Suppressor macrophage treated with lipopolysaccharide for 1 hour (primary cell): ENCODE measurements around the gene NUP210.
A peak's percentile ranks its signal among the peaks of the same experiment; 100 is the strongest.
"Not testable (repeated sequence)": the region's sequence is repeated elsewhere in the genome, so short reads cannot be mapped to it uniquely, and the experiment has no call there.

ENCODE experiments used
- DNase-seq, 3 donors: peaks; one replicate each; pipeline ENCODE4 v3.0.0-alpha.2; 2020 to 2022

The NUP210 gene

DNA sequence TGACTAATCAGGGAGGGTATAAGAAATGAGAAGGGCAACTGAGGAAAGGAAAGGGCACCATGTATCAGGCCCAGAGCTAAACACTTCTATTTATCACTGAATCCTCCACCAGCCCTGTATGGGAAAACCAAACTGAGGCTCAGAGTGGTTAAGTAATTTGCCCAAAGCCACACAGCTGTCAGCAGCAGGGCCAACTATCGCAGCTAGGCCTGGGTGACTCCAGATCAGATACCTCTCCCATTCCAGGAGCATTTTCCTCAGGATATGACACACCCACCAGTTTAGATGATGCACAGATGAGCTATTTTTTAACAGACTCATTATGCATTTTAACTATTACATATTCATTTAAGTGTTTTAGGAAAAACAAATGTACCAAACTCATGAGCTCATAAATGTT is 14.5 kb downstream of the NUP210 start:
- DNase-seq: no peak

DNA sequence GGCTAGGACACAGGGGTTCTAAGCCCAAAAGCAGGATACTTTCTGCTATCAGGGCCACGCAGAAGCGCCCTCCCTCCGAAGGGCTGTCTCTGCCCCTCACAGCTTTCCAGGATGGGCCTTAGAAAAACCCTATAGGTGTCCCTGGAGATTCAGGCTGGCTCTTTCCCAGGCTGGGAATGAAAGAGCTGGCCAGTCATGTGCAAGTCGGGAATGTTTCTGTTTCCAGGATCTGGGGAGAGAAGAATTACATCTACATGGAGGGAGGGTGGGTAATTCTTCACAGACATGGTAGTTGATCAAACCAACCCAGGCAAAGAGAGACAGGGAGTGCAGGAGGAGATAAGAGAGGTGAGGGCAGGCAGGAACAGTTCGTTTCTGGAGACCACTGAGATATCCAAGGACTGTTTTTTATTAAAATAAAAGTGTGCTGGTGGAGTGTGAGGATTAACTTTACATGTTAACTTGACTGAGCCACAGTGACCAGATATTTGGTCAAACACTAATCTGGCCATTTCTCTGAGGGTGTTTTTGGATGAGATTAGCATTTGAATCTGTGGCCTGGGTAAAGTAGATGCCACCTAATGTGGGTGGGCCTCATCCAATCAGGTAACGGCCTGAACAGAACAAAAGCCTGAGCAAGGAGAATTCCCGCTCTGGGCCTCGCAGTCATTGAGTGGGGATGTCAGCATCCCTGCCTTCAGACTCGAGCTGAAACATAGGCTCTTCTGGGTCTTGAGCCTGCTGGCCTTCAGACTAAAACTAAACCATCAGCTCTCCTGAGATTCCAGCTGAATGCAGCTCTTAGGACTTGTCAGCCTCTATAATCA is 15.3 kb downstream of the NUP210 start:
- no peak for DNase-seq

DNA sequence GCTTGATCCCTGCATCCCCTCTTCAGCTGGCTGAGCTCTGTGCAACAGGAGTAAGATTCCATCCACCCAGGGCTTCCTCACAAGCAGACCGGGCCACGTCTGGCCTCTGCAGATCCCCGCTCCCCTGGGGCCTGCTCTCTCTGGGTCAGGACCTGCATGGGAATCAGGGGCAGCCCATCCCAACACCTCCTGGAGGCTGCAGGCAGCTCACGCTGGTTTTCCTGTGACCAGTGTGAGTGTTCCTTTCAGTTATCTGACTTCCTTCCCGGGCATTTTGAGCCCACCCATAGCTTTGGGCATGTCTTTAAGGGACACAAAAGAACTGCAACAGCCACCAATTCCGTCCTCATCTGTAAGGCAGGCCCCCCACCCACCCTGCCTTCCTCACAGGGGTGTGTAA is 16.3 kb downstream of the NUP210 start:
- DNase-seq: no peak

DNA sequence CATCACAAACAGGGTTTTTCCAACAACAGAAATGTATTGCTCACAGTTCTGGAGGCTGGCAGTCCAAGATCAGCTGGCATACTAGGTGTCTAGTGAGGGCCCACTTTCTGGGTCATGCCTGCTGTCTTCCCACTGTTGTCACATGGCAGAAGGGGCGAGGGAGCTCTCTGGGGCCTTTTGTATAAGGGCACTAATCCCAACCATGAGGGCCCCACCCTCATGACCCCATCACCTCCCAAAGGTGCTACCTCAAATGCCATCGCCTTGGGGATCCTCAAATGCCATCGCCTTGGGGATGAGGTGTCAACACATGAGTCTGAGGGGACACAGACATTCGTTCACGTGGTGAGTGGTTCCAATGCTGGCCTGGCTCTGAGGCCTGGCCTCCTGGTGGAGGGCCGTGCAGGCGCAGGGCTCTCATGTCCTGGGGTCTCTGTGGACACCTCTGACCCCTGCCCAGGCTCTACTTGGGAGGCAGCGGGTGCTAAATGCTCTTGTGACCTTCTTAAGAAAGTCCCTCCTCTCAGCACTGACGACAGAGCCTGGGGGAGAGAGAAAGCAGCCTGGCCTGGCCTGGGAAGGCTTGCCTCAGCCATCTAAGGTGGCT is 16.8 kb downstream of the NUP210 start:
- DNase-seq: no peak

DNA sequence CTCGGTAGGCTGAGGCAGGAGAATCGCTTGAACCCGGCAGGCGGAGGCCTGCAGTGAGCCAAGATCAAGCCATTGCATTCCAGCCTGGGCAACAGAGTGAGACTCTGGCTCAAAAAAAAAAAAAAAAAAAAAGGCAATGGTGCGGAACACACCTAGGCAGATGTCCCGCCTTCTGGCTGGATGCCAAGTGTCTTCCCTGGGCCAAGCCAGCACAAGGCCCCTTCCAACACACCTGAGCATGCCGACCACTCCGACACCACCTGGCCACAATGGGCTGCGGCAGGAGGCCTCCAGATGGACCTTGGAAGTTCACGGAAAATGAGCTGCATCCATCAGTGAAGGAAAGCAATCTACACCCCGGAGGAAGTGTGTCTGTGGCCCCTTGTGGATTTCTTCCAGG is 19.0 kb downstream of the NUP210 start:
- DNase-seq: no peak

DNA sequence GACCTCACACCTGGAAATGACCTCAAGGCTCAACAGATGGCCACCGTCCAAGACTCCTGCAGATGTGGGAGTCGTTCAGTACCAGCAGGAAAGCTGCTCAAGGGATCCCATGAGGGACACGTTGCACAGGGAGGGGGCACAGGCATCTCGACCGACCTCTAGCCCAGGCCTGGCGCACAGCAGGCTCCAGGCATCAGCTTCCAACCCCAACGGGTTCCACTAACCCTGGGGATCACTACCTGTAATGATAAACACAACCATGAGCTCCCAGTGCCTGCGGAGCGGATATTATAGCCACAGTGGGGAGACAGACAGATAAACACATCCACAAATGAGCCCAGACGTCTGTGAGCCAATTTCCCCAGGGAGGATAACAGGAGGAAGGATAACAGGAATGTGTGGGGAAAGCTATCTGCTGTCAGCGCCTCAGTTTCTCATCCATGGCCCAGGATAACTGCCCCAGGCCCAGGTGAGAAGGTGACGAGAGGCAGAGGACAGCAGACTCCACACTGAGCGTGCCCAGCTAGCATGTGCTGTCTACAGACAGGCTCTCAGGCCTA is 19.9 kb downstream of the NUP210 start:
- no peak for DNase-seq

DNA sequence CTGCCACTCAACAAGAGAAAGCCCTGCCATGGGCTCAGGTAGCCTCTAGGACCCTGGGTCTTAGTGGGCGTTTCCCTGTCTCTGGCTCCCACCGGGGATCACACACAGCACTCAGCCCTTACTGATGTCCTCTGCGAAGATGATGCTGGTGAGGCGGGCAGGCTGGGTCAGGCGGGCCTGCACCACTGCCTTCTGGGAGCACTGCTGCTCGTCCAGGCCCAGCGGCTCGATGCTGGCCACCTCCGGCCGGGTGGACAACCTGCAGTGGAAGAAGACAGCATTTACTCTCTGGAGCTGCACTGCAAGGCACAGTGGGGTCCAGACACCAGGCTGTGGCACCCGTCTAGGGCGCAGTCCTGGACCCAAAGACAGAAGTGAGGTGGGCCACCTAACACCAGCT is 20.5 kb downstream of the NUP210 start:
- no peak for DNase-seq

DNA sequence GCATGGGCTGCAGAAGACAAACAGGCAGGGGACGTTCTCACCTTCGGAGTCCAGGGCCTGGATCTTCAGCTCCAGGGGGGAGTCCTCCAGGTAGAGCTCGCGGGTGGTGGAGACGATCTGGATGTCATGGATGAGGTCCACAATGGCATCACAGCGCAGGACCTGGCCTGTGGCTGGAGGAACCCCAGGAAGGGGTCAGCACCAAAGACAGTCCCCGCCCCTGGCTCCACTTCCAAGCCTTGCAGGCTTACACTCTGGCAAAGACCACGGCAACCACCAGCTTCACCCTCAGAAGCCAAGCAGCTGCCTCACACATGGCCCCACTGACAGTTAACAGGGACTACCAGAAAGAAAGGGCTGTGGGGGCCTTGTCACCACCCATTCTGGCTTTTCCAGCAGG is 22.8 kb downstream of the NUP210 start:
- no peak for DNase-seq

DNA sequence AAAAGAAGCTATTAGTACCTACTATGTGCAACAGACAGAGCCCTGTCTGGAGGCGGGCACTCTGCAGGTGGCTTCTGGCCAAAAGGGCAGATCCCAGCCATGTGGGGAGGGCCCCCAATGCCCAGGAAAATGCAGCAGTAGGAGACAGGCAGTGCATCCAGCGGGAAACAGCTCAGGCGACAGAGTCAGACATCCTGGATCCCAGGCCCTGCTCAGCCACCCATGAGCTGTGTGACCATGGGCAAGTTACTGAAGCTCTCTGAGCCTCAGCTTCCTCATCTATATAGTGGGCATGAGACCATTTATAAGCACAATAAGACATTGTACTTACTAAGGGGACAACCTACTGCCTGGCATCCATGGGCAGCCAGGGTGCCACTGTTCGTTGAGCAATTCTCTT is 25.8 kb downstream of the NUP210 start:
- DNase-seq: no peak

DNA sequence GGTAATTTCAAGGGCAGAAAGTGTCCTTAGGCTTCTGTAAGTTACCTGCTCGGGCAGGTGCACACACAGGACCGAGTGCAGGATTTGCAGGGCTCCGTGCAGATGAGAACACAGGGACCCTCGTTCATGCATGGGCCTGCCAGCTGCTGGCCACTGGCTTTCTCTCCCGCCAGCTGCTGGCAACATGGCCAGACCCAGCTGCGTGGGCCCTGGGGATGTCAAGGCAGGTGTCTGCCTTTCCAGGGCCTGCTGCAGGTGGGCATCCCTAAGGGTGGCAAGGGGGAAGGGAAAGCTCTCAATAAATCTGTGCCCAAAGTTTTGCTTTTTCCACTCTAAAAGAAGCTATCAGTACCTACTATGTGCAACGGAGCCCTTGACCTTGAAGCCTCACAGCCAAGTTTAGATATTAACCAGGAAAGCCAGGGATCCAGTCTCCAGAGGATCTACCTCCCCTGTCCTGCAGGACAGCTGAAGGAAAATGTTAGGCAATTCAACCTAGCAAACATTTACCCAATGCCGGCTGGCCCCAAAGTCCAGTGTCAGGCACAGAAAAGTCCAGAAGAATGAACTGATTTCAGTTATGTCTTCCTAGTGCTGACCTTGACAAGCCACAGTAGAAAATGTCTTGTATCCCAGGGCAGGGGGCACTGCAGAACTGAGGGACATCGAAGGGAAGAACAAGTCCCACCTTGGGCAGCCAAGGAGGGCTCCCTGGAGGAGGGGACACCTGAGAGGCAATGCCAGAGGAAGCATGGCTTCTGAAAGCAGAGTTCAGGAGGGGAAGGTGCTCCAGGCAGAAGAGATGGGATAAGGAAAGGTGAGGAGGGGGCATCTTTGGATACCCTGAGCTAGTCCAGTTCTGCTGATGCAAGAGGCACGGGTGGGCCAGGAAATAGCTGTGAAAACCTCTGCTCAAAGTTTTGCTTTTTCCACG is 26.4 kb downstream of the NUP210 start:
- DNase-seq: no peak

DNA sequence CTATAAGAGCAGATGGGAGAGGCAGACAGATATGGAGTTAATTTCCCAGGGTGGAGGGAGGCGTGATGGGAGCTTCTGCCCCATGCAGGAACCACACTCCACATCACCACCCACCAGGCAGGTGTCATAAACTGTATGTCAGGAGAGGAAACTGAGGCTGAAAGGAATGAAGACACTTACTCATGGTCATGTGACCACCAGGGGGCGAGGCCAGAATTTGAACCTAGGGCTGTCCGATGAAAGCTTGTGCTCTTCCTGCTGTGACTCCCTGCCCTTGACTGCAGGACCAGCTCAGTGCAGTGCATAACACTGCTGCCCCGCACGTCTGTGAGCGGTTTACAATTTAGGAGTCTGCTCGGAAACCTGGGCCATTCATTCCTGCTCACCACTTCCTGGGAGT is 28.8 kb downstream of the NUP210 start:
- DNase-seq: peak in 1 of 3 donors; percentile 12

DNA sequence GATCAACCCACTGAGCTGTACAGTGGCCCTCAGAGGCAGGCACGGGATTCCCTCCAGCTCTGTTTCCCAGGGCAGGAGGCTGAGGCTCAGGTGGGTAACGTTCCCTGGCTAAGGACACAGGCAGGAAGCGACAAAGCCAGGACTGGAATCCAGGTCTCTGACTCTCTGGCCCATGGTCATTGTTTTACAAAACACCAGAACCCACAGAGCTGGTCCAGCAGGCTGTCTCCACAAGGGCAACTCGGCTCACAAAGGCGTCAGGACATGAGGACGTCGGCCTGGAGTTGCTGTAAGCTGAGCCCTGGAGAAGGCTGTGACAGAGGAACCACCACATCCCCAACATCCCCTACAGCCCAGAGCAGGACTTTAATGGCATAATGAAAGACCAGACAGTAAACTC is 30.7 kb downstream of the NUP210 start:
- no peak for DNase-seq

DNA sequence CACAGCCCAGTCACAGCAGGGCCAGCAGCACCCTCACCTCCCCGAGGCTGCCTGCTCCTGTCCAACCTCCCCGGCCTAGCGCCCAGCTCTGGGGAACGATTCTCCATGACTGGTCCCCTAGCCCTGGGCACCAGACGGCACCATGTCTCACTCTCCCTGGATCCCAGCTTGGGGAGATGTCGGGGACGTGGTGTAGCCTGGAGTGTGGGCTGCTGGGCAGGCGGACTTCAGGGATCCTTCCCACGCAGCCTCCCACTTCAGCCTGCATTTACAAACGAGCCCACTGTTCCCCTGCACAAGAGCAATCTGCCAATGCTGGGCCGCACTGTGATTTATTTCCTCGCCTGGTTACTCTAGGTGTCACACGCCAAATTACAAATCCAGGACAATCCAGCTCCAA is 31.3 kb downstream of the NUP210 start:
- DNase-seq: no peak

DNA sequence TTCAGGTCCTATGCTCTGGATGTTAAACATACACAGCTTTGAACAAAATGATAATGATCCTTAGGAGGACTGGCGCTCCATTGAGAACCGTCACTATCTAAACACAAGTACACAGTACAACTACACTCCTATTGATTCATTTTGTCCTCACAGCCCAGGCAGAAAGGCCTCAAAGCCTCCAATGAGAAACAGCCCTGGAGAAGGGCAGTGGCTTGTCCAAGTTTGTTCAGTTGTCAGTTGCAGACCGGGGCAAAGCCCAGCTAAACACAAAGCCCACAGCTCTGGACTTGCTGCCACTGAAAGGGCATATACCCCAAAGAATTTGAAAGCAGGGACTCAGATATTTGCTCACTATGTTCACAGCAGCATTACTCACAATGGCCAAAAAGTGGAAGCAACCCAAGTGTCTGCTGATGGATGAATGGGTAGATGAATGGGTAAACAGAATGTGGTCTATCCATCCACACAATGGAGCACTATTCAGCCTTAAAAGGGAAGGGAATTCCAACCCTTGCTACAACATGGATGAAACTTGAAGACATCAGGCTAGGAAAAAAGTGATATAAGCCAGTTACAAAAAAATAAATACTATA is 34.7 kb downstream of the NUP210 start:
- no peak for DNase-seq

DNA sequence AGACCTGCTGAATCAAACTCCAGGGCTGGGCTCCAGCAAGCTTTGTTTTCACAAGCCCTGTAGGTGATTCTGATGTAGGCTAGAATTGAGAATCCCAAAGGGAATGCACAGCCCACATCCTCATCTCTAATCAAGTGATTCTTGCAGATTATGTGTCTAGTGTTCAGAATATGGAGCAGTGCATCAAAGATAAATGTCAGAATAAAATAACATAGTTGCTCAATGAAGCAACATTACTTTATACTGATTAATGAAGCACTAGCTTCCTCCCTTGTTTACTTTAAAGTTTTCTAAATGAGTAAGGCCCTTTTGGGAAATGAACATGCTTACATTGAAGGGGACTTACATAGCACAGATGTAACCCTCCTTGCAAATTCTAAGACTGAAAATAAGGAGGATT is 39.2 kb downstream of the NUP210 start:
- no peak for DNase-seq

DNA sequence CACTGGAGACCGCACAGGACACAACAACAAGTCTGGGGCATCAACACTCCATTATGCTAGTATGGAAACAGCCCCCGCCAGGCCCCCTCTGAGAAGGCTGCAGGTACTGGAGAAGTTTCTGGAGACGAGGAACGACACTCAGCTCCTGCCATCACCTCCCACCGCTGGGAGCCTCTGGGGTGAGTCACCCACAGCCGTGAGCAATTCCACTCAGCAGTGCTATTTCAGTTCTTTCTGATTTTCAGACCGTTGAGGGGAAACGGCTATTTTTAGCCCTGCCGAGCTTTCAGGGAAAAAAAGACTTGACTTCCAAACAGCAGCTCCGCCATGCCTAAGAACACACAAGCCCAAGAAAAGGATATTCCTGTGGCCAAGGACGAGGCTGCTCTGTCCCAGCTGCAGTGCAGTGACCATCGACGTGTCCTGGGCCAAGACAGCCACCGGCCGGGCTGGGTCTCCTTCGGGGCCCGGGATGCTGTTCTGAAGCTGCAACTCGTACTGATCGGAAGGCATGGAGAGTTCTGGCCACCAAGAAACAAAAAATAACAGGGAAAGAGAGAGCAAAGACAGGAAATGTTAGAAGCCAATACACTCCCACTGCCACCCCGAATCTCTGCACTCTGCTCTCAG is 40.8 kb downstream of the NUP210 start:
- peak in 2 of 3 donors; percentile 30 to 35 for DNase-seq

DNA sequence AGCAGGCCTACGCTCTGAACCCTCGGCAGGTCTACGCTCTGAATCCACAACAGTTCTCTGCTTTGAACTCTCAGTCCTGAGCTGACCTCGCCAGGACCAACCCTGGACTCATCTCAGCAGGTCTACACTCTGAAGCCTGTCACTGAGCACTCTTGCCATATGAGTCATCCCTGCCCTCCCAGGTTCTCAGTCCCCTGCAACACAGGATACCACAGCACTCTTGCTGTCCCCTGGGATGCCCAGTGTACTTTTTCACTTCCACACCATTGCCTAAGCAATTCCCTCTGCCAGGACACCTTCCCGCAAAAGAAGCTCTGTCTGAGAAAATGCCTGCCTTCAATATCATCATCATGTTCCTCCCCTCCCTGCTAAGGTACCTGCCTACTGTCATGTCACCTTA is 42.0 kb downstream of the NUP210 start:
- no peak for DNase-seq

DNA sequence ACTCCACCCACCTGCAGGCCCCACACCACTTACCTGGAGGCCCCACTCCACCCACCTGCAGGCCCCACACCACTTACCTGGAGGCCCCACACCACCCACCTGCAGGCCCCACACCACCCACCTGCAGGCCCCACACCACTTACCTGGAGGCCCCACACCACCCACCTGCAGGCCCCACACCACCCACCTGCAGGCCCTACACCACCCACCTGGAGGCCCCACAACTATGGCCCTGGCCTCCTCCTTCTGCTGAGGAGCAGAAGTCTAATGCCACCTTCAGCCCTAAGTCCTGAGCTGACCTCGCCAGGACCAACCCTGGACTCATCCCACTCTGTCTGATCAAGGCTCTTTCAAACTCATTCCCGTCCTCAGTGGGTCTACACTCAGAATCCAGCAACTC is 42.4 kb downstream of the NUP210 start:
- not testable (repeated sequence) for DNase-seq

DNA sequence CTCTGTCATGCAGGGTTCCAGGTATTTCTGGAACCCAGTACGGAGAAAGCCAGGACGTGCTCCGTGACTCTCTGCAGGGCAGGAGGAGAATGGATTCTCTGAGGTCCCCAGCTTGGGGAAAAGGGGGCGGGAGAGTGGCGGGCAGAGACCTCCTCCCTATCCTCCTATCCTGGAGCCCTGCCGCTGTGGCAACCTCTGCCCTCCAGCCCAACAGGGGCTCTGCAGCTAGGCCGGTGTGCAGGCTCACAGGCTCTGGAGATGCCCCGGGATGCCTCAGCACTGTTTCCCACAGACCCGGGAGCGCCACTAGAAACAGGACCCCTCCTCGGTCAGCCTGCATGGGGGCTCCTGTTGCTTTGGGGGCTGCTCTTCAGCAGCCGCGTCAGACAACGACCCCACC is 43.1 kb downstream of the NUP210 start:
- DNase-seq: no peak

DNA sequence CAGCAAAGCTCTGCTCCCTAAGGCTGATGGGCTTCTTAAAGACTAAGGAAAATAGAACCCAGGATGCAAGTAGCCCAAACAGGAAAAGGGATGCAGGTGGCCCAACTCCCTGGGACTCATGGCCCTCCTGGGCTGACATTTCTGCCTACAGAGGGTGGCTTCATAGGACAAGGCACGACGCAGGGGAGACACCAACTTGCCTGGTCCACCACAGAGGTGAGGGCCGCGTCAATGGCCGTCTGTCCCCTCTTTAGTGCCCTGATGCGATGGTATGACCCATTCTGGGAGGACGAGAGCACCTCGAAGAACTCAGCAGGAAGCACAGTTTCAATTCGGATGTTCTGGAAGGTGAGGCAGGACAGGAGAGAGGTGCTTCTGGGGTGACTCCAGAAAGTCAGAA is 44.0 kb downstream of the NUP210 start:
- no peak for DNase-seq

DNA sequence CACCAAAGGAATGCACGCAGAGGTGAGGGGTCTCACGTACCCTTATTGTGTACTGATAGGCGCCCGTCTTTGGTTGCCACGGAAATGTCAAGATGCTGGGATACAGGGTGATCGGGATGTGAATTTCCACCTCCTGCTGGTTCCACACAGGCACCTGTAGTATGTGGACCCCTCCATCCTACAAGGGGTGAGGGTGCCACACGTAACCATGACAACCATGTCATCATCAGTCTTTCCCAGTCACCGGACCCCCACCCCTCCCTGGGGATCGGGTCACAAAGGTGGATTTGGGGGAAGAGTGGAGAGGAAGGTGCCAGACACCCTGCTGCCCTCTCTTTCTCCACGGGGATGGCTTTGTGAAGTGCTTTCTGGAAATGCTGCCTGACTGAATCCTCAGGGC is 44.7 kb downstream of the NUP210 start:
- DNase-seq: no peak

DNA sequence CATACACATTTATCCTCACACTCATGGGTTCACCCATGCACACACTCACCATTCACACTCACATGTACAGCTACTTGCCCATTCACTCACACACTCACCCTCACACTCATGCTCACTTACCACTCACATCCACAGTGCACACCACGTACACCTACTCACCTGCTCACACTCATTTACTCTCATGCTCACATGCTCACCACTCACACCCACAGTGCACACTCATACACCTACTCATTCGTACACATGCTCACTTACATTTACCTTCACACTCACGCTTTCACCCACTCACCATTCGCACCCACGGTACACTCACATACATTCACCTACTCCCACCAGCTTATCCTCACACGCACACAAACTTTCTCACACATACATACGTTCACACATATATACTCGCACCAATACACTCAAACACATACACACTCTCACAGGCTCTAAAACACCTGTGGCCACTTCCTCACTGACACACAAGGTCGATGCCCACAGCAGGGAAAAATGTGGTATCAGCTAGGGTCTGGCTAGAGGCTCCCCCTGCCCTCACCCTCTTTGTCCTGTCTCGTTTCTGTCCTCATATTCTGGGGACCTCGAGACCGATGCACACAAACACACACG is 46.0 kb downstream of the NUP210 start:
- DNase-seq: no peak
